CD4-positive, CD25-positive, alpha-beta regulatory T cell (primary cell): Measurements from ENCODE around the gene LIPC. TPM values are rescaled to one million over a fixed set of nuclear protein-coding genes. Genes with fewer than 3 reads are reported as not detected.

Source experiments
- ATAC-seq, 2 donors: fragments of 150-1000 bp; cut with Tn5 transposase; one replicate each; pipeline ENCODE4 v1.10.0; 2021; ENCODE audit warnings: low read depth in 2 of 2, moderate number of reproducible peaks in 2 of 2, moderate library complexity in 1 of 2
- DNase-seq, 3 donors: peaks; one replicate each; pipeline versions ENCODE4 v3.0.0 to v3.0.0-alpha.2; 2012 to 2022; ENCODE audit warnings: mixed read lengths in 1 of 3
- H3K27ac ChIP-seq: one replicate; pipeline ENCODE4 v1.7.0; 2013; ENCODE audit warnings: mild to moderate bottlenecking, low read length; ENCODE audit not compliant: insufficient read depth, poor library complexity, severe bottlenecking
- H3K27me3 ChIP-seq: one replicate; pipeline ENCODE4 v1.7.0; 2013; ENCODE audit warnings: low read length; ENCODE audit not compliant: control insufficient read depth, insufficient read depth
- H3K36me3 ChIP-seq: one replicate; pipeline ENCODE4 v1.7.0; 2013; ENCODE audit warnings: mild to moderate bottlenecking, low read length, moderate library complexity; ENCODE audit not compliant: control insufficient read depth, insufficient read depth
- H3K4me1 ChIP-seq: 2 replicates; pipeline ENCODE4 v1.7.0; 2013; ENCODE audit warnings: mild to moderate bottlenecking, low read length; ENCODE audit not compliant: insufficient read depth, control insufficient read depth, poor library complexity, severe bottlenecking
- H3K4me3 ChIP-seq: one replicate; pipeline ENCODE4 v1.7.0; 2013; ENCODE audit warnings: low read depth, mild to moderate bottlenecking, low read length, moderate library complexity
- H3K9me3 ChIP-seq, 2 experiments: 1 replicate in 1 of 2; 2 replicates in 1 of 2; pipeline ENCODE4 v1.7.0; 2013; ENCODE audit warnings: low read length in 2 of 2, mild to moderate bottlenecking in 1 of 2, moderate library complexity in 1 of 2; ENCODE audit not compliant: control insufficient read depth in 2 of 2
- H3K27ac Mint-ChIP-seq, 3 donors: one replicate each; pipeline ENCODE4 v1.8.0; 2020 to 2022; ENCODE audit warnings: mild to moderate bottlenecking in 3 of 3, mixed read lengths in 3 of 3, moderate library complexity in 2 of 3
- H3K27me3 Mint-ChIP-seq: one replicate; pipeline ENCODE4 v1.8.0; 2022; ENCODE audit warnings: mild to moderate bottlenecking, mixed read lengths
- H3K36me3 Mint-ChIP-seq: one replicate; pipeline ENCODE4 v1.8.0; 2020; ENCODE audit warnings: mixed read lengths
- H3K4me1 Mint-ChIP-seq, 4 donors: one replicate each; pipeline ENCODE4 v1.8.0; 2020 to 2022; ENCODE audit warnings: mixed read lengths in 4 of 4, mild to moderate bottlenecking in 1 of 4
- H3K4me3 Mint-ChIP-seq, 4 donors: one replicate each; pipeline ENCODE4 v1.8.0; 2020 to 2022; ENCODE audit warnings: mild to moderate bottlenecking in 4 of 4, mixed read lengths in 4 of 4, moderate library complexity in 3 of 4
- H3K9me3 Mint-ChIP-seq, 7 donors: one replicate each; pipeline ENCODE4 v1.8.0; 2020 to 2022; ENCODE audit warnings: mixed read lengths in 7 of 7, mild to moderate bottlenecking in 3 of 7, moderate library complexity in 2 of 7
- polyA plus RNA-seq, 4 donors: library from polyadenylated mRNA; unstranded; fragments of 300-500 nt; fragmentation: Illumina TruSeq; gene quantifications; one replicate each; pipeline ENCODE4 v1.2.3, GENCODE V29; 2021
- total RNA-seq: library from RNA; stranded (reverse); gene quantifications from one replicate; pipeline ENCODE4 v1.2.3, GENCODE V29; 2022

Gene LIPC
- total and polyA plus RNA-seq, 5 donors from 2014 or later: 0.54 to 1.7 (median 1.6) TPM

DNA sequence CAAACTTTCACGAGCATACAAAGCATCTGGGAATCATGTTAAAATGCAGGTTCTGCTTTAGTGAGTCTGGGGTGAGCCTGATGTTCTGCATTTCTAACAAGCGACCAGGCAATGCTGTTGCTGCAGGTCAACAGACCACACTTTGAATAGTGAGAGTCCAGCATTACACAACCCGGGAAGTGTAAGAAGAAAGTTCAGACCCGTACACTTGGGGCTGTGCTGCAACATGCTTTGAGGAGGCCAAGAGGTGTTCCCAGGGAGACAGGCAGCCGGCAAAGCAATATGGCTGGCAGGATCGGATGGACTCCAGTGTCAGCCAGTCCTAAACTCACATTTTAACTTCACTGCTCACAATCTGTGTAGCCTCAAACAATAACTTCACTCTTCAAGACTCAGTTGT lies 134.2 kb downstream of the LIPC start:
- H3K4me3 Mint-ChIP-seq: no peak overlapping the region
- no peak for DNase-seq
- H3K9me3 ChIP-seq: no peaks in the 10 kb centered on the region
- H3K27me3 ChIP-seq: no peaks in the 10 kb centered on the region
- H3K27me3 Mint-ChIP-seq: peaks cover 5% of the 10 kb centered on the region
- H3K9me3 Mint-ChIP-seq: peaks cover 0 to 8% (median 1%) of the 10 kb centered on the region in 7 donors
- peaks cover 8% of the 10 kb centered on the region for H3K4me1 ChIP-seq
- H3K4me3 ChIP-seq: no peak overlapping the region
- peaks cover 9 to 16% (median 13%) of the 10 kb centered on the region in 4 donors for H3K4me1 Mint-ChIP-seq
- no peak for ATAC-seq
- H3K27ac ChIP-seq: no peak overlapping the region
- H3K36me3 ChIP-seq: no peaks in the 10 kb centered on the region
- H3K36me3 Mint-ChIP-seq: no peaks in the 10 kb centered on the region
- H3K27ac Mint-ChIP-seq: peak overlapping the region in 2 of 3 donors; percentile 26 to 68

DNA sequence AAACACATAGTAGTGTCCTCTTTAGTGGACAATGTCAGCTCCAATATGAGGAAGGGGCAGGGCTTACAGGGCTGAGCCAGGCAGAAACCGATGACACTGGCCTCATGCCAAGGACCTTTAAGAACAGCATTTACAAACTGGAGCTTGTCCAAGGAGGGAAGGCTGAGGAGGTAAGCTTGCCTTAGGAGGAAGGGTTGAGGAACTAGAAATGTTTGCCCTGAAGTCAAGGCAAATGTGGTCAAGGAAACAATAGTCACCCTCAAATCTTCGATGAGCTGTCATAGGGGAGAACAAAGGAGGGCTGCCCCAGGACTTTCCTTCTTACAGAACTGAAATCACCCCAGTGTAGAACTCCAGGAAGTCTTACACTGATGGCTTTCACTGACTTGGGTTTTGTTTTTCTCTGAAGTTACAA lies 136.4 kb downstream of the LIPC start:
- DNase-seq (peak in 2 of 3 donors; percentile 3 to 69), ATAC-seq (peak; percentile 46 to 64)
- Mint-ChIP-seq H3K27me3 (peaks cover 5% of the 10 kb centered on the region), H3K4me3 (peak overlapping the region in 3 of 4 donors; percentile 2 to 47 (median 7)), H3K36me3 (no peaks in the 10 kb centered on the region), H3K27ac (peak overlapping the region; percentile 22 to 67 (median 37)), H3K9me3 (peaks cover 0 to 8% (median 1%) of the 10 kb centered on the region in 7 donors), H3K4me1 (peaks cover 9 to 18% (median 13%) of the 10 kb centered on the region in 4 donors)
- H3K4me3 ChIP-seq: peak overlapping the region; percentile 42
- H3K4me1 ChIP-seq: peaks cover 8% of the 10 kb centered on the region
- no peaks in the 10 kb centered on the region for H3K27me3 ChIP-seq
- no peaks in the 10 kb centered on the region for H3K36me3 ChIP-seq
- no peaks in the 10 kb centered on the region for H3K9me3 ChIP-seq
- no peak overlapping the region for H3K27ac ChIP-seq

DNA sequence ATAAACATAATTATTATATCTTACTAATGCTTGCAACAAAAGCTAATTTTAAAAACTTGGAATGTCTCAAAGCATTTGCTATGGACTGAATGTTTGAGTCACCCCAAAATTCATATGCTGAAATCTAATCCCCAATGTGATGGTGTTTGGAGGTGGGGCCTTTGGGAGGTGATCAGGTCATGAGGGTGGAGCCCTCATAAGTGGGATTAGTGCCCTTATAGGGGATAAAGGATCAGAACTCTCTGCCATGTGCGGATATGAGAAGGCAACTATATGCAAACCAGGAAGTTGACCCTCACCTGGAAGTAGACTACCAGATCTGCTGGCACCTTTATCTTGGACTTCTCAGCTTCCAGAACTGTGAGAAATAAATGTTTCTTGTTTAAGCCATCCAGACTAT lies 137.7 kb downstream of the LIPC start:
- peaks cover 0 to 8% (median 1%) of the 10 kb centered on the region in 7 donors for H3K9me3 Mint-ChIP-seq
- peaks cover 9 to 21% (median 16%) of the 10 kb centered on the region in 4 donors for H3K4me1 Mint-ChIP-seq

DNA sequence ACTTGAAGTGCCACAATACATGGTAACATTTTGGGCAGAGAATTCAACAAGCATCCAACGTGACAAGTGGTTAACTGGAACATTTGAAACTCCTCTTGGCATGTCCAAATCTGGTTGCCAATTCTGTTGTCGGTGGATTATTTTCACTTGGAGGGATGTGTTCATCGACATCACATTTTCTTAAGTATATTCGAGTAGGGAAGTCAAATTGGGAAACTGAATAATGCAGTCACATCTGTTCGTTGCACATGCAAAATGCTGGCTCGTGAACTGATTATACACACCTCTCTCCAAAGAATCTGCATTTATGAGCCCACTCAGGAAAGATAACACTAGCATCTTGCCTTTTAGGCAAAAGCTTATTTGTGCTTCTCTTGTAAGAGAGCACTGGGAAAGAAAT lies 139.7 kb downstream of the LIPC start:
- no peak for ATAC-seq
- Histone ChIP-seq H3K27ac (no peak overlapping the region), H3K36me3 (no peaks in the 10 kb centered on the region), H3K4me1 (peaks cover 13% of the 10 kb centered on the region), H3K4me3 (no peak overlapping the region), H3K9me3 (no peaks in the 10 kb centered on the region), H3K27me3 (no peaks in the 10 kb centered on the region)
- Mint-ChIP-seq H3K4me3 (no peak overlapping the region), H3K4me1 (peaks cover 11 to 33% (median 21%) of the 10 kb centered on the region in 4 donors), H3K36me3 (no peaks in the 10 kb centered on the region), H3K27me3 (no peaks in the 10 kb centered on the region), H3K9me3 (peaks cover 0 to 8% (median 1%) of the 10 kb centered on the region in 7 donors), H3K27ac (peak overlapping the region in 1 of 3 donors; percentile 23)
- DNase-seq: no peak

More for the DNA sequence above, 137.7 kb downstream of the LIPC start:
- ATAC-seq: no peak
- no peaks in the 10 kb centered on the region for H3K9me3 ChIP-seq
- H3K27ac ChIP-seq: no peak overlapping the region
- DNase-seq: no peak
- no peak overlapping the region for H3K4me3 ChIP-seq
- peaks cover 9% of the 10 kb centered on the region for H3K4me1 ChIP-seq
- no peaks in the 10 kb centered on the region for H3K36me3 ChIP-seq
- Mint-ChIP-seq H3K27me3 (peaks cover 5% of the 10 kb centered on the region), H3K36me3 (no peaks in the 10 kb centered on the region), H3K27ac (peak overlapping the region in 1 of 3 donors; percentile 21), H3K4me3 (no peak overlapping the region)
- no peaks in the 10 kb centered on the region for H3K27me3 ChIP-seq

DNA sequence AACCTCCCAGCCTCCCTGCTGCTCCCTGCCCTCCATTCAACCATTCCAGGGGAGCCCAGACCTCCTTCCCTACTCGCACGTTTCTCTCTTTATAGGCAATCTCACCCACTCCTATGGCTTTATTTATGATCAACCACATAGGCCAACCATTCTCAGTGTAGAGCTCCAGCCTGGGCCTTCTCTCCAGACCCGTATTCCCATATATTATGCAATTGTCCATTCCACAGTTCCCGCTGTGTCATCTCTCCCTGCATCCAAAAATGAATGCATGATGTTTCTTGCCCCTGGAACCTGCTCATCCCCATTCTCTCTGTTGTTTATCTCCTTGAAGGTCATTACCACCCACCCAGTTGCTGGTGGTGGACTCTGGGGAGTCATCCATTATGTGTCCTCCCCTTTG lies 140.7 kb downstream of the LIPC start:
- Histone ChIP-seq H3K27ac (no peak overlapping the region), H3K9me3 (no peaks in the 10 kb centered on the region), H3K27me3 (no peaks in the 10 kb centered on the region), H3K36me3 (no peaks in the 10 kb centered on the region), H3K4me3 (no peak overlapping the region), H3K4me1 (peaks cover 13% of the 10 kb centered on the region)
- ATAC-seq: no peak
- no peaks in the 10 kb centered on the region for H3K27me3 Mint-ChIP-seq
- H3K9me3 Mint-ChIP-seq: peaks cover 0 to 8% (median 1%) of the 10 kb centered on the region in 7 donors
- no peaks in the 10 kb centered on the region for H3K36me3 Mint-ChIP-seq
- DNase-seq: no peak
- no peak overlapping the region for H3K4me3 Mint-ChIP-seq
- H3K27ac Mint-ChIP-seq: peak overlapping the region in 2 of 3 donors; percentile 59 to 91
- H3K4me1 Mint-ChIP-seq: peaks cover 11 to 32% (median 20%) of the 10 kb centered on the region in 4 donors

DNA sequence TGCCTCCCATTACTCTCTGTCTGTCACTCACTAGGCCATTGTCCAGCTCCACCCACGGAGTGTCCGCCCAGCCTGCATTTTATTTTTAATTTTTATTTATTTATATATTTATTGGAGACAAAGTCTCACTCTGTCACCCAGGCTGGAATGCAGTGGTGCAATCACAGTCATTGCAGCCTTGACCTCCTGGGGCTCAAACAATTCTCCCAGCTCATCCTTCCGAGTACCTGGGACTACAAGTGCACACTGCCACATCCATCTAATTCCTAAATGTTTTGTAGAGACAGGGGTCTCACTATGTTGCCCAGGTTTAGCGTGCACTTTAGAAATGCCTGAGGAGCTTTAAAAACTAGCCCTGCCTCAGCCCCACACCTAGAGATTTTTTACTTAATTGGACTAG lies 141.5 kb downstream of the LIPC start:
- Mint-ChIP-seq H3K27me3 (no peaks in the 10 kb centered on the region), H3K4me1 (peaks cover 10 to 27% (median 17%) of the 10 kb centered on the region in 4 donors), H3K36me3 (no peaks in the 10 kb centered on the region), H3K27ac (no peak overlapping the region), H3K9me3 (peaks cover 0 to 8% (median 2%) of the 10 kb centered on the region in 7 donors), H3K4me3 (no peak overlapping the region)
- Histone ChIP-seq H3K36me3 (no peaks in the 10 kb centered on the region), H3K27me3 (no peaks in the 10 kb centered on the region), H3K4me1 (peaks cover 6% of the 10 kb centered on the region), H3K27ac (no peak overlapping the region), H3K4me3 (no peak overlapping the region), H3K9me3 (no peaks in the 10 kb centered on the region)
- no peak for ATAC-seq
- DNase-seq: no peak

DNA sequence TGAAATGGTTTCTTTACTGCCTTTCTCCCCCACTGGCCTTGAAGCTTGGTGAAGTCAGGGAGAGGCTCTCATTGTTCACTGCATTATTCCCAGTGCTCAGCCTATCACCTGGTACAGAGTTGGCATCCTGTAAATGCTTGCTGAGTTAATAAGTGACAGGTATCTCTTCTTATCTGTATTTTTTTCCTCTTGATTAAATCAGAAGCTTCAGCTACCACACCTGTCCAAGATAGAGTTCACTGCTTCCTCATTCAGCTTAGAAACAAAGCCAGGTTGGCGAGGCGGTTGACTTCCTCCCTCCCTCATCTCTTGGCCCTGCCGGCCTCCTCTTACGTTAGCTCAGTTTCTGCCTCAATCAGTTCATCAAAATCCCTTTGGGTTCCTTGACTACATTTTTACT lies 142.8 kb downstream of the LIPC start:
- no peaks in the 10 kb centered on the region for H3K36me3 Mint-ChIP-seq
- H3K36me3 ChIP-seq: no peaks in the 10 kb centered on the region
- H3K27me3 ChIP-seq: no peaks in the 10 kb centered on the region
- peak overlapping the region in 2 of 3 donors; percentile 52 to 59 for H3K27ac Mint-ChIP-seq
- H3K9me3 Mint-ChIP-seq: peaks cover 0 to 6% (median 1%) of the 10 kb centered on the region in 7 donors
- ATAC-seq: peak in 1 of 2 donors; percentile 45
- peaks cover 4 to 19% (median 10%) of the 10 kb centered on the region in 4 donors for H3K4me1 Mint-ChIP-seq
- no peaks in the 10 kb centered on the region for H3K27me3 Mint-ChIP-seq
- H3K27ac ChIP-seq: no peak overlapping the region
- H3K4me1 ChIP-seq: peaks cover 5% of the 10 kb centered on the region
- DNase-seq: peak in 1 of 3 donors; percentile 54
- H3K4me3 ChIP-seq: no peak overlapping the region
- no peaks in the 10 kb centered on the region for H3K9me3 ChIP-seq
- no peak overlapping the region for H3K4me3 Mint-ChIP-seq
